ENCODE data around the gene SRY.

GRCh38 chrY:2797991-2798390 is 10.5 kb upstream of the SRY start:
- no peak for TF ChIP-seq CTCF (IDR thresholded peaks at IDR 0.05)
- TF ChIP-seq EP300 (IDR thresholded peaks at IDR 0.05; ENCODE audit: low read depth): no peak
- no peak for TF ChIP-seq POLR2A (IDR thresholded peaks at IDR 0.05)

Measured in transverse colon (tissue), 3 donors.